HepG2 (cell line): ENCODE measurements around the gene KCNC2.

Source experiments
- ATF4 ChIP-seq, 2 experiments: fragments of 450-650 bp in 1 of 2; sonication (generic) in 1 of 2; formaldehyde crosslinking; IDR thresholded peaks; 2 replicates each; pipeline versions ENCODE4 v1.5.0 to v1.8.0; 2020 to 2022; ENCODE audit warnings: mild to moderate bottlenecking in 1 of 2, missing genetic modification reagents in 1 of 2
- ATF7-NPFF ChIP-seq: sonication (generic); formaldehyde crosslinking; IDR thresholded peaks from 2 replicates; pipeline ENCODE4 v1.8.1; 2023; ENCODE audit warnings: mild to moderate bottlenecking, low read depth, missing genetic modification reagents, moderate library complexity
- CTCF ChIP-seq: sonication (generic); formaldehyde crosslinking; IDR thresholded peaks from 2 replicates; pipeline ENCODE4 v1.5.0; 2020; ENCODE audit warnings: mild to moderate bottlenecking, missing genetic modification reagents, moderate library complexity
- HOXA7 ChIP-seq: sonication (generic); formaldehyde crosslinking; IDR thresholded peaks from 2 replicates; pipeline ENCODE4 v1.8.1; 2022; ENCODE audit warnings: mild to moderate bottlenecking, missing genetic modification reagents, moderate library complexity
- KAT2B ChIP-seq: fragments of 150-350 bp; IDR thresholded peaks from 2 replicates; pipeline ENCODE4 v1.6.1; 2014; ENCODE audit warnings: low read depth, low read length, borderline replicate concordance
- MXI1 ChIP-seq: IDR thresholded peaks from 3 replicates; pipeline ENCODE4 v1.6.1; 2012; ENCODE audit warnings: low read depth, low read length, inconsistent platforms, borderline replicate concordance
- NFE2 ChIP-seq: sonication (generic); formaldehyde crosslinking; IDR thresholded peaks from 2 replicates; pipeline ENCODE4 v1.4.0; 2020; ENCODE audit warnings: missing genetic modification reagents
- POLR2A ChIP-seq, 2 experiments: IDR thresholded peaks; 2 replicates each; pipeline ENCODE4 v1.6.1; 2011; ENCODE audit warnings: low read depth in 2 of 2, low read length in 2 of 2, mild to moderate bottlenecking in 1 of 2, moderate library complexity in 1 of 2; ENCODE audit not compliant: insufficient read depth in 1 of 2
- RAD21 ChIP-seq: fragments of 450-650 bp; formaldehyde crosslinking; IDR thresholded peaks from 2 replicates; pipeline ENCODE4 v1.5.0; 2020; ENCODE audit warnings: mild to moderate bottlenecking
- ZBTB33 ChIP-seq: sonication (generic); formaldehyde crosslinking; IDR thresholded peaks from 2 replicates; pipeline ENCODE4 v1.4.0; 2020; ENCODE audit warnings: missing genetic modification reagents

GRCh38 chr12:75227132-75227531, 17.5 kb upstream of the KCNC2 start:
- TF ChIP-seq RAD21 (CRISPR knock-in tag) (no peak), NFE2 (CRISPR knock-in tag) (no peak), CTCF (no peak), POLR2A (IDR thresholded peaks at IDR 0.05; ENCODE audit: insufficient read depth in 1 of 2, low read depth in 2 of 2, low read length in 2 of 2) (no peak), ZBTB33 (CRISPR knock-in tag) (no peak), KAT2B (no peak), ATF4 (CRISPR knock-in tag; IDR thresholded peaks at IDR 0.05) (no peak), MXI1 (no peak), HOXA7 (CRISPR knock-in tag) (no peak), ATF7-NPFF (CRISPR knock-in tag) (no peak)
